Thoracic aorta (tissue), 2 donors: Measurements from ENCODE around the gene ARL3. TPM values are rescaled to one million over a fixed set of nuclear protein-coding genes. Genes with fewer than 3 reads are reported as not detected.
"Not testable (repeated sequence)": the region's sequence is repeated elsewhere in the genome, so short reads cannot be mapped to it uniquely, and the experiment has no call there.

Experiments used
- ATAC-seq: fragments of 150-250 bp; one replicate; pipeline ENCODE4 v1.8.0; 2017; ENCODE audit warnings: low read depth; ENCODE audit not compliant: insufficient number of reproducible peaks, low FRiP score
- DNase-seq: peaks from one replicate; pipeline ENCODE4 v3.0.0-alpha.2; 2020; ENCODE audit warnings: low spot score
- H3K27ac ChIP-seq, 2 donors: fragments of 200-600 bp; sonication (generic); 1 replicate in 1 of 2; 2 replicates in 1 of 2; pipeline ENCODE4 v1.5.1; 2016; ENCODE audit warnings: mild to moderate bottlenecking in 2 of 2, moderate library complexity in 2 of 2
- H3K27me3 ChIP-seq: fragments of 200-600 bp; sonication (generic); replicated peaks from 2 replicates; pipeline ENCODE4 v1.6.0; 2016; ENCODE audit warnings: mild to moderate bottlenecking; ENCODE audit not compliant: insufficient read depth
- H3K36me3 ChIP-seq: fragments of 200-600 bp; sonication (generic); one replicate; pipeline ENCODE4 v1.5.1; 2016
- H3K4me1 ChIP-seq, 2 donors: fragments of 200-600 bp; sonication (generic); 1 replicate in 1 of 2; 2 replicates in 1 of 2; pipeline versions ENCODE4 v1.5.1 to v1.6.0; 2016; ENCODE audit warnings: low read depth in 2 of 2, mild to moderate bottlenecking in 1 of 2; ENCODE audit not compliant: control insufficient read depth in 1 of 2
- H3K4me3 ChIP-seq: fragments of 200-600 bp; sonication (generic); 2 replicates; pipeline ENCODE4 v1.5.1; 2016; ENCODE audit warnings: mild to moderate bottlenecking
- H3K9me3 ChIP-seq: fragments of 200-600 bp; sonication (generic); 2 replicates; pipeline ENCODE4 v1.5.1; 2016
- CTCF ChIP-seq: fragments of 200-600 bp; sonication (generic); IDR thresholded peaks from one replicate; pipeline ENCODE4 v1.5.1; 2019; ENCODE audit warnings: antibody characterized with exemption
- total RNA-seq, 2 donors: library from RNA; depleted of rRNA; stranded (reverse); fragments of >200 nt; gene quantifications; one replicate each; pipeline versions ENCODE4 v1.1.0 to v1.2.3, GENCODE V29; 2016

The ARL3 gene
- total RNA-seq, 2 donors from 2014 or later, result 5.1 to 8.8 TPM

- peak; percentile 48 for TF ChIP-seq CTCF
- Histone ChIP-seq H3K4me1 (peaks cover 17 to 26% of the 10 kb centered on the region in 2 donors), H3K36me3 (no peaks in the 10 kb centered on the region), H3K27me3 (no peaks in the 10 kb centered on the region), H3K4me3 (no peak overlapping the region), H3K27ac (peak overlapping the region; percentile 57 to 78), H3K9me3 (no peaks in the 10 kb centered on the region)
- peak; percentile 34 for DNase-seq
- no peak for ATAC-seq
Measured at GRCh38 chr10:102669206-102670064, 44.8 kb downstream of the ARL3 start.

GRCh38 chr10:102668326-102669107 lies 45.7 kb downstream of the ARL3 start:
- no peaks in the 10 kb centered on the region for H3K36me3 ChIP-seq
- H3K27ac ChIP-seq, result peak overlapping the region; percentile 57 to 78
- H3K9me3 ChIP-seq, result no peaks in the 10 kb centered on the region
- no peak for ATAC-seq
- H3K27me3 ChIP-seq, result no peaks in the 10 kb centered on the region
- H3K4me1 ChIP-seq, result peaks cover 11 to 18% of the 10 kb centered on the region in 2 donors
- no peak for TF ChIP-seq CTCF
- H3K4me3 ChIP-seq, result no peak overlapping the region
- DNase-seq, result no peak

- H3K27me3 ChIP-seq, H3K4me3 ChIP-seq, H3K9me3 ChIP-seq, H3K36me3 ChIP-seq, ATAC-seq, H3K27ac ChIP-seq, DNase-seq: not testable (repeated sequence)
- peaks cover 6 to 12% of the 10 kb centered on the region in 2 donors for H3K4me1 ChIP-seq
Measured at GRCh38 chr10:102667411-102667810, 46.8 kb downstream of the ARL3 start.

GRCh38 chr10:102665904-102666509 lies 48.2 kb downstream of the ARL3 start:
- Histone ChIP-seq H3K4me3 (no peak overlapping the region), H3K4me1 (peaks cover 7 to 20% of the 10 kb centered on the region in 2 donors), H3K9me3 (no peaks in the 10 kb centered on the region), H3K36me3 (no peaks in the 10 kb centered on the region), H3K27me3 (no peaks in the 10 kb centered on the region), H3K27ac (no peak overlapping the region)
- ATAC-seq, result no peak
- DNase-seq, result no peak
- no peak for TF ChIP-seq CTCF

- Histone ChIP-seq H3K4me3 (no peak overlapping the region), H3K4me1 (peaks cover 3 to 22% of the 10 kb centered on the region in 2 donors), H3K36me3 (peaks cover 19% of the 10 kb centered on the region), H3K9me3 (no peaks in the 10 kb centered on the region), H3K27me3 (no peaks in the 10 kb centered on the region), H3K27ac (no peak overlapping the region)
- no peak for DNase-seq
- TF ChIP-seq CTCF, result no peak
- ATAC-seq, result no peak
Measured at GRCh38 chr10:102661658-102662028, 52.6 kb downstream of the ARL3 start.
